GM12801 (cell line): ENCODE measurements around the gene FGF18.

Source experiments
- TF ChIP-seq, protein P1 (sequence below): IDR thresholded peaks from one replicate; pipeline ENCODE4 v1.5.1; 2011; ENCODE audit warnings: control low read depth; ENCODE audit not compliant: insufficient read length; ENCODE audit errors: extremely low read depth

Gene FGF18

DNA sequence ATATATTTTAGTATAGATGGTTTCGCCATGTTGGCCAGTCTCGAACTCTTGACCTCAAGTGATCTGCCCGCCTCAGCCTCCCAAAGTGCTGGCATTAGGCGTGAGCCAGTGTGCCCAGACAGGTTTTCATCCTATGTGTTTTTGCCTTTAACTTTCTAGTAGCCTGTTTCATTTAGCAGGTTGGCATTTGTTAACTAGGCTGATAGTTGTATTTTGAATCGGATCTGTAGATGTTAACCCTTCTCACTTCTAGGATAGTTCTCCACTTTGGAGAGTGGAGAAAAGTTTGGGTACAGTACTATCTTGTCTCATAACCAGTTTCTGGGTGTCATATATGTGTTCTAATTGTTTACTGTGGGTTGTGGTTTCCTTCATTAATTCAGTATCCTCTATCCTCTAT, 7.3 kb upstream of the FGF18 start:
- TF ChIP-seq, protein P1, sequence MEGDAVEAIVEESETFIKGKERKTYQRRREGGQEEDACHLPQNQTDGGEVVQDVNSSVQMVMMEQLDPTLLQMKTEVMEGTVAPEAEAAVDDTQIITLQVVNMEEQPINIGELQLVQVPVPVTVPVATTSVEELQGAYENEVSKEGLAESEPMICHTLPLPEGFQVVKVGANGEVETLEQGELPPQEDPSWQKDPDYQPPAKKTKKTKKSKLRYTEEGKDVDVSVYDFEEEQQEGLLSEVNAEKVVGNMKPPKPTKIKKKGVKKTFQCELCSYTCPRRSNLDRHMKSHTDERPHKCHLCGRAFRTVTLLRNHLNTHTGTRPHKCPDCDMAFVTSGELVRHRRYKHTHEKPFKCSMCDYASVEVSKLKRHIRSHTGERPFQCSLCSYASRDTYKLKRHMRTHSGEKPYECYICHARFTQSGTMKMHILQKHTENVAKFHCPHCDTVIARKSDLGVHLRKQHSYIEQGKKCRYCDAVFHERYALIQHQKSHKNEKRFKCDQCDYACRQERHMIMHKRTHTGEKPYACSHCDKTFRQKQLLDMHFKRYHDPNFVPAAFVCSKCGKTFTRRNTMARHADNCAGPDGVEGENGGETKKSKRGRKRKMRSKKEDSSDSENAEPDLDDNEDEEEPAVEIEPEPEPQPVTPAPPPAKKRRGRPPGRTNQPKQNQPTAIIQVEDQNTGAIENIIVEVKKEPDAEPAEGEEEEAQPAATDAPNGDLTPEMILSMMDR, result no peak

DNA sequence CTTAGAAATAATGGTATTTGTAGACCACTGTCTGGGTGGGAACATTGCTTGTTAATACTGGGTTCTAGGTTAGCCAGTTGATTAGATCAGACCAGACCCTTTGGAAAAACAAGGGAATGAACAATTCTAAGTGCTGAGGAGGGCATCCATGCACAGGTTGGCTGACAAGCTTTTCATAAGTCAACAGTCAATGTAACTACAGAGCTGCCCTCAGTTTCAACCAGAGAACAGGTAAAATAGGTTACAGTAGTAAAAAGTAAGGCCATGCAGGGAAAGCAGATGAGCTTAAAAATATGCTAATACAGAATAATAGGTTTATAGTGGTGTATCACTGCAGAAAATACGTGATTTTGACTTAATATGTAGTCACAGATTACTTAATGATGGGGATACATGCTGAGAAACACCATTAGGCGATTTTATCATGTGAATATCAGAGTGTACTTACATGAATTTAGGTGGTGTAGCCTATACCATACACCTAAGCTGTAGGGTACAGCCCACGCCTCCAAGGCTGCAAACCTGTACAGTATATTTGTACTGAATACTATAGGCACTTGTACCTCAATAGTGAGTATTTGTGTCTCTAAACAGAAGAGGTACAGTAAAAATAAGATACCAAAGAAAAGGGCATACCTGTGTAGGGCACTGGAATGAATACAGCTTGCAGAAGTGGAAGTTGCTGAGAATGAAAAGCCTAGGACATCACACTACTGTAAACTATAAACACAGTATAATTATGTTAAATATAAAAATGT, 6.1 kb upstream of the FGF18 start:
- TF ChIP-seq, protein P1, result no peak

DNA sequence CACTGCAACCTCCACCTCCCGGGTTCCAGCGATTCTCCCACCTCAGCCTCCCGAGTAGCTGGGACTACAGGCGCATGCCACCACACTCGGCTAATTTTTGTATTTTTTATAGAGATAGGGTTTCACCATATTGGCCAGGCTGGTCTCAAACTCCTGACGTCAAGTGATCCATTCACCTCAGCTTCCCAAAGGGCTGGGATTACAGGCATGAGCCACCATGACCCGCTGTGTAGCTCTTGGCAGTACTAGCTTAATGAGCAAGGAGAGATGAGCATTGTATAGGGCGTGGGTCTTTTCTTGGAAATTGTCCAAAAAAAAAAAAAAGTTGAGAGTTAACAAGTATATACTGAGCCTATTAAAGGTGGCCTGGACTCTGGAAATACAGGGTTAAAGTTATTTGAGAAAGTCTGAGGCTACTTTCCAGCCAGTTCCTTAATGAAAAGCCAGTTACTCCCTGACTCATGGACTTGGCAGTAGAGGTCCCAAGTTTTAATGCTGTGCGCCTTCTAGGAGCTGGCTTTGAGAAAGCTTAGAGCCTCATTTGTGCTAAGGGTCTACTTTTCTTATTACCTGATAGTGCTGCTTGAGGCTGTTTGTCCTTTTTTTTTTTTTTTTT, 4.2 kb upstream of the FGF18 start:
- TF ChIP-seq, protein P1, result no peak

DNA sequence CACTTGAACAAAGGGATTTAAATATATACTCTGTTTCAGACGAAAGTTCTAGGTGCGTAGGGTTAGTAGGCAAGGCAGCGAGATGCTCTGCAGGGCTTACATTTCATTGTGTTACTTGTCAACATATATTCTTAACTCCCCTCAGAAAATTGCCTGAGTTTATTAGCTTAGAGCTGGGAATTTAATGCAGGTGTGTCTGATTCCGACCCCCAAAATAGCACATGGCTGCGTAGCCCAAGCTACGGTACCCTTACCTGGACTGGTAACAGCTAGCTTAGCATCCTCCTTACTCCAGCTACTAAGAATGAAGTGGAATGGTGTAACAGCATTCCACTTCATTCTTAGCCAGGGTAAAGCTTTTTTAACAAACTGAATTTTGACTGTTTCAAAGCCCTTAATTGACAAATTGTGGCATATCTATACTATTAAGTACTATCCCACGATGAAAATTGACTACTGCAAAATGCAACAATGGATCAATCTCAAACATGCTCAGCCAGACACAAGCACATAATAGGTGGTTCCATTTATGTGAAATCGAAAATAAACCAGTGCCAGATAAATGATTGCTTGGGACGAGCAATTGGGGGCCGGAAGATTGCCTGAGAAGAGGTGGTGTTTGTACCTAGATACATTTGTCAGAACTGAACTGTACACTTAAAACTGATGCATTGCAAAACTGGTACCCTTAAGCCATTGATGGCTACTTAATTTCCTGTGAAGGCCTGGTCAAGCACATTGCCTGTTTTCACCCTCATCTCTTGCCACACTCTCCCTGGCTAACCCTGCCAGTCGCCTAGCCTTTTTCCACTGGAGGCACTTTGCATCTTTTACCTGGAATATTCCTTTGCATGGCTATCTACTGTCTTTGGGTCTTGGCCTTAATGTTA, 3.0 kb upstream of the FGF18 start:
- TF ChIP-seq, protein P1, result no peak

DNA sequence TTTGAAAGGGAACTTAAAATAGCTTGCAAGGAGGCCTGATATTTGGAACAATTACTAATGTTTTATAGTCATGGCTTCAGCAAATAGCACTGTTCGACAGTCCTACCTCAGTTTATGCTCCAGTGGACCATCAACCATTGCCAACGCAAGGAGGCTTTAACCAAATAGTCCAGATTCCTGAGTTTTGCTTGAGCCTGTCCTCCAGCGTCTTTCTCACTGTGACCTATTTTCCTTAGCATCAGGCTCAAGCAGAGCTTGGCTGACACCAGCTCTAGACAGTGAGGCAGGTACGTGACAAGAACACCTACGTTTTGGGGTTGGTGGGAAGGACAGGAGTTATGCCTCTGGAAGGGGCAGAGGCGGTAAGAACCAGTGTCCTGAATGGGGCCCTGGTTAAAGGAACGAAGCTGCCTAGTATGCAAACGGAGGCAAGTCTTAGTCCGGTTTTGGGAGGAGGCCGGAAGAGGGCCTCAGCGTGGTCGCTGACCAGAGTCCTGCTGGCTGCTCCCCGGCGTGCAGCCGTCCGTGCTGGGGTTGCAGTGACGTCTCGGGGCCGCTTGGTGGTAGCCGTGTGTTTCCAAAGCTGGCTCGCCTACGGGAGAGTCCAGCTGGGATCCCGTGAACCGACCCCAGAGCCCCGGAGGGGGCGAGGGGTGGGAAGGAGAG, 998 bp upstream of the FGF18 start:
- TF ChIP-seq, protein P1, result peak; percentile 51

DNA sequence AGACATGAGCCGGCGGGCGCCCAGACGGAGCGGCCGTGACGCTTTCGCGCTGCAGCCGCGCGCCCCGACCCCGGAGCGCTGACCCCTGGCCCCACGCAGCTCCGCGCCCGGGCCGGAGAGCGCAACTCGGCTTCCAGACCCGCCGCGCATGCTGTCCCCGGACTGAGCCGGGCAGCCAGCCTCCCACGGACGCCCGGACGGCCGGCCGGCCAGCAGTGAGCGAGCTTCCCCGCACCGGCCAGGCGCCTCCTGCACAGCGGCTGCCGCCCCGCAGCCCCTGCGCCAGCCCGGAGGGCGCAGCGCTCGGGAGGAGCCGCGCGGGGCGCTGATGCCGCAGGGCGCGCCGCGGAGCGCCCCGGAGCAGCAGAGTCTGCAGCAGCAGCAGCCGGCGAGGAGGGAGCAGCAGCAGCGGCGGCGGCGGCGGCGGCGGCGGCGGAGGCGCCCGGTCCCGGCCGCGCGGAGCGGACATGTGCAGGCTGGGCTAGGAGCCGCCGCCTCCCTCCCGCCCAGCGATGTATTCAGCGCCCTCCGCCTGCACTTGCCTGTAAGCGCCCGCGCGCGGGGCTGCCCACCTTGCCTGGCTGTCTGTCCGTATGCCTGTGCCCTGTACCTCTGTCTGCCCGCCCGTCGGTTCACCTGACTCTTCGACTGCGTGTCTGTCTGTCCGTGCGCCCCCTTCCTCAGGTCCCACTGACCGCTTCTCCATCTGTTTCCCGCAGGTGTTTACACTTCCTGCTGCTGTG, 412 bp downstream of the FGF18 start:
- TF ChIP-seq, protein P1, result no peak
